HEK293 (cell line): ENCODE measurements around the gene UBXN1.

ENCODE experiments used
- CTCF ChIA-PET: fragments of 350-600 bp; formaldehyde crosslinking; extraction: SDS; loops from one replicate; lab custom pipeline; 2021; ENCODE audit warnings: antibody characterized with exemption; lab: Yijun Ruan, JAX
- POLR2A ChIA-PET: fragments of 300-600 bp; formaldehyde crosslinking; extraction: SDS; loops from one replicate; lab custom pipeline; 2020; ENCODE audit warnings: antibody characterized with exemption, inconsistent platforms; lab: Yijun Ruan, JAX
- H3K27ac ChIP-seq: fragments of 200-500 bp; sonication (Bioruptor generic); 2 replicates; pipeline ENCODE4 v1.5.1; 2014; ENCODE audit warnings: low read depth, low read length, control low read depth, inconsistent platforms; ENCODE audit errors: extremely low read depth
- H3K36me3 ChIP-seq, 2 experiments: fragments of 200-500 bp in 1 of 2; sonication (Bioruptor generic) in 1 of 2; 1 replicate in 1 of 2; 2 replicates in 1 of 2; pipeline ENCODE4 v1.5.1; 2014 to 2017; ENCODE audit warnings: inconsistent platforms in 2 of 2, low read length in 2 of 2; ENCODE audit not compliant: control insufficient read depth in 2 of 2, insufficient read depth in 1 of 2
- H3K4me1 ChIP-seq: fragments of 200-500 bp; sonication (Bioruptor generic); 2 replicates; pipeline ENCODE4 v1.5.1; 2014; ENCODE audit warnings: mild to moderate bottlenecking, low read length, inconsistent platforms; ENCODE audit not compliant: control insufficient read depth, insufficient read depth
- H3K4me3 ChIP-seq: 2 replicates; pipeline ENCODE4 v1.5.1; 2011; ENCODE audit warnings: low read depth, mild to moderate bottlenecking, control low read depth, low read length, moderate library complexity
- H3K9me3 ChIP-seq: fragments of 200-500 bp; sonication (Bioruptor generic); 2 replicates; pipeline ENCODE4 v1.5.1; 2014; ENCODE audit warnings: low read depth, low read length, inconsistent platforms; ENCODE audit not compliant: control insufficient read depth, insufficient read depth
- PBX3 ChIP-seq: sonication (generic); formaldehyde crosslinking; IDR thresholded peaks from 2 replicates; pipeline ENCODE4 v1.8.1; 2022; ENCODE audit warnings: mild to moderate bottlenecking, moderate library complexity, missing genetic modification reagents
- ZBTB8A ChIP-seq: fragments of 450-650 bp; formaldehyde crosslinking; IDR thresholded peaks from 2 replicates; pipeline ENCODE4 v1.5.1; 2016; ENCODE audit warnings: missing biosample characterization, missing genetic modification characterization
- ZFHX2 ChIP-seq: fragments of 450-650 bp; formaldehyde crosslinking; conservative IDR thresholded peaks from 2 replicates; pipeline ENCODE4 v1.5.1; 2016; ENCODE audit warnings: missing biosample characterization, missing genetic modification characterization
- ZNF121 ChIP-seq: fragments of 450-650 bp; formaldehyde crosslinking; IDR thresholded peaks from 2 replicates; pipeline ENCODE4 v1.5.1; 2016; ENCODE audit warnings: missing biosample characterization, missing genetic modification characterization
- ZNF157 ChIP-seq: fragments of 450-650 bp; formaldehyde crosslinking; IDR thresholded peaks from 2 replicates; pipeline ENCODE4 v1.5.1; 2016; ENCODE audit warnings: missing biosample characterization, missing genetic modification characterization
- ZNF350 ChIP-seq: fragments of 450-650 bp; formaldehyde crosslinking; IDR thresholded peaks from 2 replicates; pipeline ENCODE4 v1.5.0; 2017; ENCODE audit warnings: missing biosample characterization, mild to moderate bottlenecking, missing genetic modification characterization
- ZNF354C ChIP-seq: fragments of 450-650 bp; formaldehyde crosslinking; IDR thresholded peaks from 2 replicates; pipeline ENCODE4 v1.5.1; 2016; ENCODE audit warnings: missing biosample characterization, missing genetic modification characterization, low read depth, borderline replicate concordance
- ZNF473 ChIP-seq: fragments of 450-650 bp; formaldehyde crosslinking; IDR thresholded peaks from 2 replicates; pipeline ENCODE4 v1.5.1; 2017; ENCODE audit warnings: missing biosample characterization, missing genetic modification characterization
- ZNF518A ChIP-seq: fragments of 450-650 bp; formaldehyde crosslinking; conservative IDR thresholded peaks from 2 replicates; pipeline ENCODE4 v1.5.1; 2016; ENCODE audit warnings: low read depth, missing biosample characterization, missing genetic modification characterization
- ZNF580 ChIP-seq: fragments of 450-650 bp; formaldehyde crosslinking; IDR thresholded peaks from 2 replicates; pipeline ENCODE4 v1.5.1; 2016; ENCODE audit warnings: missing biosample characterization, missing genetic modification characterization
- ZNF777 ChIP-seq: fragments of 450-650 bp; formaldehyde crosslinking; IDR thresholded peaks from 2 replicates; pipeline ENCODE4 v1.5.1; 2017; ENCODE audit warnings: missing biosample characterization, missing genetic modification characterization, borderline replicate concordance
- ZNF791 ChIP-seq: fragments of 450-650 bp; formaldehyde crosslinking; IDR thresholded peaks from 2 replicates; pipeline ENCODE4 v1.5.1; 2016; ENCODE audit warnings: missing biosample characterization, missing genetic modification characterization

The UBXN1 gene

GRCh38 chr11:62656796-62657429 is 22.0 kb downstream of the UBXN1 start:
- TF ChIP-seq ZNF791 (tag by site-specific recombination) (no peak), ZNF518A (tag by site-specific recombination) (no peak), ZNF350 (tag by site-specific recombination) (no peak), ZNF157 (tag by site-specific recombination) (no peak), PBX3 (CRISPR knock-in tag) (no peak), ZNF473 (tag by site-specific recombination) (no peak), ZNF354C (no peak), ZFHX2 (tag by site-specific recombination) (no peak), ZNF777 (tag by site-specific recombination) (no peak)
- H3K36me3 ChIP-seq, result no peaks in the 10 kb centered on the region
- ChIA-PET POLR2A (interaction anchor here (1.0 to 4.6 kb wide), 6 partner anchors 8 to 184 kb away, joined by 3 to 72 read pairs (median 9); partner anchors contain the start of genes C11orf98, CSKMT, GANAB and LBHD1), CTCF (interaction anchor here (0.7 to 1.6 kb wide), 5 partner anchors 18 to 104 kb away, joined by 3 to 9 read pairs (median 3); partner anchors contain the start of gene TUT1)
- H3K4me1 ChIP-seq, result no peaks in the 10 kb centered on the region
- no peaks in the 10 kb centered on the region for H3K9me3 ChIP-seq
- no peak overlapping the region for H3K4me3 ChIP-seq
- H3K27ac ChIP-seq, result no peak overlapping the region

- ChIA-PET POLR2A (interaction anchor here (1.8 to 4.6 kb wide), 4 partner anchors 11 to 80 kb away, joined by 5 to 72 read pairs (median 30); partner anchors contain the start of genes B3GAT3, C11orf98, CSKMT and EEF1G), CTCF (interaction anchor here (1.2 to 1.7 kb wide), 3 partner anchors 10 to 132 kb away, joined by 3 read pairs; no protein-coding TSS in a partner anchor)
- Histone ChIP-seq H3K9me3 (no peaks in the 10 kb centered on the region), H3K27ac (peak overlapping the region; percentile 22; the same call in 1 of the 2 replicates), H3K36me3 (peaks cover 0 to 12% of the 10 kb centered on the region in 2 experiments; a peak in 1 of 3 replicates), H3K4me3 (no peak overlapping the region), H3K4me1 (no peaks in the 10 kb centered on the region)
- TF ChIP-seq ZNF580 (no peak), ZBTB8A (tag by site-specific recombination) (no peak), ZNF121 (tag by site-specific recombination) (peak; percentile 77; the same call in 1 of the 2 replicates)
Observed at GRCh38 chr11:62654297-62654696, 24.6 kb downstream of the UBXN1 start.
